Gastrocnemius medialis (tissue), 4 donors: Measurements from ENCODE around the gene AP3B1.

Source experiments
- CTCF ChIP-seq, 5 experiments: fragments of 450-650 bp in 3 of 5; fragments of 200-600 bp in 2 of 5; sonication (generic) in 2 of 5; IDR thresholded peaks in 4 of 5; conservative IDR thresholded peaks in 1 of 5; 1 replicate in 4 of 5; 2 replicates in 1 of 5; pipeline ENCODE4 v1.5.1; 2016 to 2019; ENCODE audit warnings: antibody characterized with exemption in 5 of 5, mild to moderate bottlenecking in 3 of 5, moderate library complexity in 3 of 5
- POLR2A ChIP-seq, 2 donors: fragments of 450-650 bp; IDR thresholded peaks; one replicate each; pipeline ENCODE4 v1.6.1; 2017; ENCODE audit warnings: antibody characterized with exemption in 2 of 2, mild to moderate bottlenecking in 2 of 2, moderate library complexity in 2 of 2

GRCh38 chr5:78334811-78335210 is 40.3 kb upstream of the AP3B1 start:
- TF ChIP-seq CTCF (IDR thresholded peaks at IDR 0.05 in 4 of 5, conservative IDR thresholded peaks at IDR 0.05 in 1 of 5), result no peak
- TF ChIP-seq POLR2A (IDR thresholded peaks at IDR 0.05), result no peak
